Mesendoderm (in vitro differentiated cells): ENCODE data around the gene SMIM38.

Source experiments
- DNase-seq: peaks from one replicate; pipeline ENCODE4 v3.0.0; 2013
- H2AK5ac ChIP-seq: 2 replicates; pipeline ENCODE4 v1.6.1; 2013; ENCODE audit warnings: low read length, inconsistent platforms
- H2BK120ac ChIP-seq: 2 replicates; pipeline ENCODE4 v1.6.1; 2013; ENCODE audit warnings: low read depth, mild to moderate bottlenecking, low read length, moderate library complexity, mixed read lengths
- H2BK15ac ChIP-seq: replicated peaks from 2 replicates; pipeline ENCODE4 v1.6.1; 2013; ENCODE audit warnings: low read depth, mild to moderate bottlenecking, moderate library complexity
- H2BK5ac ChIP-seq: 2 replicates; pipeline ENCODE4 v1.6.1; 2013; ENCODE audit warnings: low read length, inconsistent platforms
- H3K18ac ChIP-seq: 2 replicates; pipeline ENCODE4 v1.6.1; 2013; ENCODE audit warnings: mild to moderate bottlenecking, low read length, mixed read lengths
- H3K23ac ChIP-seq: one replicate; pipeline ENCODE4 v1.6.1; 2013; ENCODE audit warnings: low read length
- H3K27ac ChIP-seq: 2 replicates; pipeline ENCODE4 v1.5.1; 2013; ENCODE audit warnings: low read depth, mild to moderate bottlenecking, inconsistent platforms, low read length, moderate library complexity
- H3K27me3 ChIP-seq: 2 replicates; pipeline ENCODE4 v1.6.1; 2013; ENCODE audit warnings: low read length, control low read depth, mild to moderate bottlenecking, inconsistent platforms; ENCODE audit not compliant: insufficient read depth, poor library complexity
- H3K36me3 ChIP-seq: 2 replicates; pipeline ENCODE4 v1.6.1; 2013; ENCODE audit warnings: low read length, inconsistent platforms; ENCODE audit not compliant: control insufficient read depth, insufficient read depth
- H3K4ac ChIP-seq: one replicate; pipeline ENCODE4 v1.6.1; 2013; ENCODE audit warnings: low read depth, mild to moderate bottlenecking, low read length, moderate library complexity
- H3K4me1 ChIP-seq: 2 replicates; pipeline ENCODE4 v1.6.1; 2013; ENCODE audit warnings: low read depth, low read length, inconsistent platforms; ENCODE audit not compliant: control insufficient read depth
- H3K4me2 ChIP-seq: 2 replicates; pipeline ENCODE4 v1.6.1; 2013; ENCODE audit warnings: low read length
- H3K4me3 ChIP-seq: 2 replicates; pipeline ENCODE4 v1.5.1; 2013; ENCODE audit warnings: mild to moderate bottlenecking, low read length
- H3K56ac ChIP-seq: one replicate; pipeline ENCODE4 v1.6.1; 2013; ENCODE audit warnings: low read length
- H3K79me1 ChIP-seq: 2 replicates; pipeline ENCODE4 v1.6.1; 2013; ENCODE audit warnings: low read length, inconsistent platforms
- H3K79me2 ChIP-seq: 2 replicates; pipeline ENCODE4 v1.6.1; 2013; ENCODE audit warnings: mild to moderate bottlenecking, low read length; ENCODE audit not compliant: control insufficient read depth, insufficient read depth
- H3K9ac ChIP-seq: 2 replicates; pipeline ENCODE4 v1.6.1; 2013; ENCODE audit warnings: low read length, inconsistent platforms
- H4K5ac ChIP-seq: one replicate; pipeline ENCODE4 v1.6.1; 2013; ENCODE audit warnings: low read length
- H4K8ac ChIP-seq: one replicate; pipeline ENCODE4 v1.6.1; 2013; ENCODE audit warnings: low read depth, mild to moderate bottlenecking, control low read depth, low read length, moderate library complexity
- WGBS: extraction: QIAGEN DNeasy Blood & Tissue Kit; methylation state at CpG from one replicate; pipeline ENCODE4 v1.1.7; 2013; ENCODE audit warnings: low lambda C conversion rate, missing lambda C conversion rate; ENCODE audit not compliant: insufficient coverage; ENCODE audit errors: extremely low coverage; 5-methylcytosine and 5-hydroxymethylcytosine counted together

Gene SMIM38

DNA sequence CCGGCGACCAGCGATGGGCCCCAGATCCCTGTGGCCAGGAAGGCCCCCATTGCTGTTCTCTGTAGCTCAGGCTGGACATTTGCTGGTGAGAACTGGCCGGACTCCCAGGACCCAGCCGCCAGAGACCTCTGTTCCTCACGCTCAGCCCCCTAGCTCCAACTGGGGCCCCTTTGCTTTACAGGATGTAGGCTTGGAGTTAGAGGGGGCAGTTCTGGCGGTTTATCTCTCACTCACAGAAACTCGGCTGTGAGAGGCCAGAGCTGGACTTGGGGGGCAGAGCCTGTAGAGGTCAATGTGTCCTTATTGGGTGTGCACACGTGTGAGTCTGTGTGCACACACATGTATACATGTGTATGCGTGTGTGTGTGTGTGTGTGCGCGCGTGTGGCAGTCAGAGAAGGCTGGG, 502 bp downstream of the SMIM38 start:
- no peak overlapping the region for H3K27ac ChIP-seq
- H3K4ac ChIP-seq = no peak overlapping the region
- no peaks in the 10 kb centered on the region for H3K27me3 ChIP-seq
- H2BK5ac ChIP-seq = no peak overlapping the region
- H3K79me1 ChIP-seq = no peaks in the 10 kb centered on the region
- H2BK15ac ChIP-seq = no peak overlapping the region
- H3K23ac ChIP-seq = no peak overlapping the region
- no peak for DNase-seq
- no peak overlapping the region for H2BK120ac ChIP-seq
- H3K4me2 ChIP-seq = no peak overlapping the region
- H4K8ac ChIP-seq = no peak overlapping the region
- no peak overlapping the region for H2AK5ac ChIP-seq
- H3K4me1 ChIP-seq = peaks cover 2% of the 10 kb centered on the region
- no CpG with 5 or more reads among the region's 13 CpGs for WGBS
- H3K18ac ChIP-seq = no peak overlapping the region
- no peaks in the 10 kb centered on the region for H3K79me2 ChIP-seq
- no peaks in the 10 kb centered on the region for H3K36me3 ChIP-seq
- no peak overlapping the region for H3K4me3 ChIP-seq
- H4K5ac ChIP-seq = no peak overlapping the region
- no peak overlapping the region for H3K9ac ChIP-seq
- H3K56ac ChIP-seq = no peak overlapping the region

DNA sequence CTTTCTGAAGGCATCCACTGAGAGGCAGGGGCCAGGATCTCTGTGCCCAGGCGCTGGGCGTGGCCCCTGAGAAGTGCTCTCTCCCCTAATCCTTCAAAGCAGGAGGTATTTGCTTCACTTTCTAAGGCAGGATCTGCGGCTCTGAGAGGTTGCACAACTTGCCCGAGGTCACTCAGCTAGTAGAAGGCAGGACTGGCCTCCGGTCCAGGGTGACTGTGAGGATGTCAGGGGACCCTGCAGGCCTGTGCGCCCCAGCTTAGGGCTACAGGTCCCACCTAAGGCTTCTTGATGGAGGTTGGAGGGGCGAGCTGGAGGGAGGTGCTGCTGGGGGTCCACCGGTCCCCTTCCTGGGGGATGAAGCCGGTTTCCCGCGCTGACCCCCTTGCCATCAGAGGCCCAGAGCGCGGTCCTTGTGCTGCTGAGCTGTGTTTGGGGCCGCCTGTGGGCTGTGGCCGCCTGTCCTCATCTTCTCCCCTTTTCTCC, 979 bp downstream of the SMIM38 start:
- H3K9ac ChIP-seq = no peak overlapping the region
- no peaks in the 10 kb centered on the region for H3K27me3 ChIP-seq
- no peak overlapping the region for H2AK5ac ChIP-seq
- no peak overlapping the region for H3K56ac ChIP-seq
- no peaks in the 10 kb centered on the region for H3K79me2 ChIP-seq
- H3K23ac ChIP-seq = no peak overlapping the region
- H4K8ac ChIP-seq = no peak overlapping the region
- H3K4me3 ChIP-seq = no peak overlapping the region
- no peak overlapping the region for H3K4ac ChIP-seq
- no CpG with 5 or more reads among the region's 15 CpGs for WGBS
- H2BK120ac ChIP-seq = no peak overlapping the region
- no peaks in the 10 kb centered on the region for H3K79me1 ChIP-seq
- H3K36me3 ChIP-seq = no peaks in the 10 kb centered on the region
- H4K5ac ChIP-seq = no peak overlapping the region
- H3K4me2 ChIP-seq = no peak overlapping the region
- no peak for DNase-seq
- H2BK5ac ChIP-seq = no peak overlapping the region
- no peak overlapping the region for H3K27ac ChIP-seq
- H3K4me1 ChIP-seq = peaks cover 2% of the 10 kb centered on the region
- no peak overlapping the region for H2BK15ac ChIP-seq
- H3K18ac ChIP-seq = no peak overlapping the region

- Histone ChIP-seq H3K18ac (no peak overlapping the region), H3K56ac (no peak overlapping the region), H3K4me2 (no peak overlapping the region), H3K79me1 (no peaks in the 10 kb centered on the region), H3K27me3 (no peaks in the 10 kb centered on the region), H2AK5ac (no peak overlapping the region), H2BK120ac (no peak overlapping the region), H3K36me3 (no peaks in the 10 kb centered on the region), H3K27ac (no peak overlapping the region), H3K9ac (no peak overlapping the region), H3K79me2 (no peaks in the 10 kb centered on the region), H2BK5ac (no peak overlapping the region), H2BK15ac (no peak overlapping the region), H3K4me1 (peaks cover 2% of the 10 kb centered on the region), H3K4ac (no peak overlapping the region), H4K5ac (no peak overlapping the region), H3K4me3 (no peak overlapping the region), H4K8ac (no peak overlapping the region), H3K23ac (no peak overlapping the region)
- no peak for DNase-seq
- WGBS = no CpG with 5 or more reads among the region's 44 CpGs
These were observed 1.6 kb downstream of the SMIM38 start for GRCh38 chr11:69157156-69157821.

DNA sequence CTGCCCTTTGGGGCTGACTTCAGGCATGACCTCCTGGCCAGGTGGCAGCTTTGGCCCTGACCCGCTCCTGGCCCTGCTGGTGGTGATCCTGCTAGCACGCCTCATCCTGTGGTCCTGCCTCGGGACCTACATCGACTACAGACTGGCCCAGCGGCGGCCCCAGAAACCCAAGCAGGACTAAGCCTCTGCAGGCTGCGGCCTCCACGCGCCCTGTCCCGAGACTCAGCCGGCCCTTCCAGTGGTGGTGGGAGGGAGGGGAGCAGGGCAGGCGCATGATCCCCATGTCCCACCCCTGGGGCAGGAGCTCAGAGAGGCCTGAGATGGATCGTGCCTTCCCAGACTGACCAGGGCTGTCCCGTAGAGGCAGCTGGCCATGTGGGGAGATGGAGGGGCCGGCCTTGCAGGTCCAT, 2.1 kb downstream of the SMIM38 start:
- Histone ChIP-seq H3K9ac (no peak overlapping the region), H2AK5ac (no peak overlapping the region), H2BK120ac (no peak overlapping the region), H3K79me2 (no peaks in the 10 kb centered on the region), H3K4me1 (no peaks in the 10 kb centered on the region), H2BK15ac (no peak overlapping the region), H4K5ac (no peak overlapping the region), H3K27ac (no peak overlapping the region), H3K27me3 (no peaks in the 10 kb centered on the region), H3K36me3 (no peaks in the 10 kb centered on the region), H3K4me3 (no peak overlapping the region), H2BK5ac (no peak overlapping the region), H3K56ac (no peak overlapping the region), H3K23ac (no peak overlapping the region), H3K79me1 (no peaks in the 10 kb centered on the region), H3K4ac (no peak overlapping the region), H4K8ac (no peak overlapping the region), H3K18ac (no peak overlapping the region), H3K4me2 (no peak overlapping the region)
- WGBS = no CpG with 5 or more reads among the region's 15 CpGs
- no peak for DNase-seq

GRCh38 chr11:69158301-69159149, 2.8 kb downstream of the SMIM38 start:
- Histone ChIP-seq H3K4me3 (no peak overlapping the region), H3K23ac (no peak overlapping the region), H4K5ac (no peak overlapping the region), H3K27ac (no peak overlapping the region), H3K27me3 (no peaks in the 10 kb centered on the region), H3K79me2 (no peaks in the 10 kb centered on the region), H2BK5ac (no peak overlapping the region), H3K4me2 (no peak overlapping the region), H3K18ac (no peak overlapping the region), H3K56ac (no peak overlapping the region), H3K4me1 (no peaks in the 10 kb centered on the region), H2BK120ac (no peak overlapping the region), H2BK15ac (no peak overlapping the region), H2AK5ac (no peak overlapping the region), H4K8ac (no peak overlapping the region), H3K4ac (no peak overlapping the region), H3K36me3 (no peaks in the 10 kb centered on the region), H3K79me1 (no peaks in the 10 kb centered on the region), H3K9ac (no peak overlapping the region)
- DNase-seq = no peak
- WGBS = no CpG with 5 or more reads among the region's 21 CpGs
